H1 (cell line): ENCODE results near the gene ERMARD. TPM values are rescaled to one million over a fixed set of nuclear protein-coding genes. Genes with fewer than 3 reads are reported as not detected.
A peak's percentile ranks its signal among the peaks of the same experiment; 100 is the strongest.

ENCODE experiments used
- CTCF ChIA-PET: fragments of 300-600 bp; sonication (Branson Sonifier 250); formaldehyde crosslinking; loops from one replicate; lab custom pipeline; 2021; ENCODE audit not compliant: partially characterized antibody; lab: Charles Lee
- POLR2A ChIA-PET: fragments of 300-600 bp; sonication (Branson Sonifier 250); formaldehyde crosslinking; loops from one replicate; lab custom pipeline; 2021; ENCODE audit warnings: inconsistent platforms; ENCODE audit not compliant: partially characterized antibody; lab: Charles Lee
- DNase-seq, 2 experiments: peaks; one replicate each; pipeline versions ENCODE4 v3.0.0 to v3.0.0-alpha.2; 2010 to 2022; ENCODE audit warnings: low spot score in 2 of 2, low read depth in 1 of 2, mixed read lengths in 1 of 2
- FAIRE-seq: peaks from 2 replicates; lab custom pipeline; 2011; peaks lifted over from hg19 to GRCh38; lab: Jason Lieb, UNC
- H2AFZ ChIP-seq: 2 replicates; pipeline ENCODE4 v1.8.1; 2012; ENCODE audit warnings: low read length, inconsistent platforms
- H2AK5ac ChIP-seq: 2 replicates; pipeline ENCODE4 v1.6.1; 2013; ENCODE audit warnings: low read depth, low read length
- H2BK120ac ChIP-seq: replicated peaks from 2 replicates; pipeline ENCODE3; 2013; ENCODE audit warnings: low read depth, low read length, inconsistent platforms
- H2BK12ac ChIP-seq: 2 replicates; pipeline ENCODE4 v1.6.1; 2013; ENCODE audit warnings: low read depth, low read length
- H2BK15ac ChIP-seq: 2 replicates; pipeline ENCODE4 v1.6.1; 2013; ENCODE audit warnings: low read length
- H2BK20ac ChIP-seq: 2 replicates; pipeline ENCODE4 v1.6.1; 2013; ENCODE audit warnings: low read length
- H2BK5ac ChIP-seq: 2 replicates; pipeline ENCODE4 v1.6.1; 2013; ENCODE audit warnings: low read depth, low read length
- H3K14ac ChIP-seq: 2 replicates; pipeline ENCODE4 v1.6.1; 2013; ENCODE audit warnings: inconsistent platforms; ENCODE audit not compliant: insufficient read length
- H3K18ac ChIP-seq: 2 replicates; pipeline ENCODE4 v1.6.1; 2013; ENCODE audit warnings: low read length; ENCODE audit errors: extremely low read depth
- H3K23ac ChIP-seq: 2 replicates; pipeline ENCODE4 v1.6.1; 2013; ENCODE audit warnings: inconsistent platforms; ENCODE audit not compliant: insufficient read length
- H3K23me2 ChIP-seq: 2 replicates; pipeline ENCODE4 v1.6.1; 2013; ENCODE audit warnings: low read depth, low read length
- H3K27ac ChIP-seq: 2 replicates; pipeline ENCODE4 v1.6.1; 2011; ENCODE audit warnings: low read depth, low read length, inconsistent platforms
- H3K27me3 ChIP-seq, 4 experiments: replicated peaks in 1 of 4; 1 replicate in 1 of 4; 2 replicates in 3 of 4; pipeline versions ENCODE4 v1.6.1 to v1.8.1; 2011 to 2013; ENCODE audit warnings: low read length in 3 of 4, mild to moderate bottlenecking in 3 of 4, inconsistent platforms in 2 of 4, mixed read lengths in 2 of 4, moderate library complexity in 1 of 4; ENCODE audit not compliant: control insufficient read depth in 3 of 4, insufficient read depth in 3 of 4; ENCODE audit errors: extremely low read depth in 1 of 4
- H3K36me3 ChIP-seq, 4 experiments: 2 replicates each; pipeline versions ENCODE4 v1.6.1 to v1.8.1; 2011 to 2013; ENCODE audit warnings: mild to moderate bottlenecking in 4 of 4, low read length in 3 of 4, moderate library complexity in 2 of 4, control low read depth in 1 of 4, inconsistent platforms in 1 of 4; ENCODE audit not compliant: insufficient read depth in 4 of 4, control insufficient read depth in 2 of 4
- H3K4ac ChIP-seq: replicated peaks from 2 replicates; pipeline ENCODE3; 2013; ENCODE audit warnings: low read length, low read depth, mixed read lengths, inconsistent platforms; ENCODE audit not compliant: insufficient read length
- H3K4me1 ChIP-seq, 4 experiments: replicated peaks in 1 of 4; 1 replicate in 1 of 4; 2 replicates in 3 of 4; pipeline versions ENCODE4 v1.6.1 to v1.8.1; 2011 to 2013; ENCODE audit warnings: low read length in 3 of 4, inconsistent platforms in 2 of 4, mixed read lengths in 1 of 4; ENCODE audit not compliant: insufficient read depth in 4 of 4, control insufficient read depth in 3 of 4
- H3K4me2 ChIP-seq, 2 experiments: 2 replicates each; pipeline versions ENCODE4 v1.6.1 to v1.8.1; 2011 to 2013; ENCODE audit warnings: low read depth in 2 of 2, low read length in 2 of 2, control low read depth in 1 of 2, inconsistent platforms in 1 of 2, mild to moderate bottlenecking in 1 of 2; ENCODE audit not compliant: insufficient read depth in 1 of 2
- H3K4me3 ChIP-seq, 4 experiments: fragments of 200-600, 300-600 bp in 1 of 4; sonication (generic), shearing (Covaris generic), sonication (Bioruptor Twin) in 1 of 4; 2 replicates each; pipeline versions ENCODE4 v1.5.1 to v1.8.1; 2011 to 2016; ENCODE audit warnings: low read length in 4 of 4, low read depth in 3 of 4, control low read depth in 2 of 4, inconsistent platforms in 2 of 4, mild to moderate bottlenecking in 2 of 4, mixed read lengths in 1 of 4, moderate library complexity in 1 of 4; ENCODE audit not compliant: insufficient read depth in 2 of 4; ENCODE audit errors: extremely low read depth in 1 of 4
- H3K56ac ChIP-seq: replicated peaks from 2 replicates; pipeline ENCODE3; 2013; ENCODE audit warnings: low read depth, mild to moderate bottlenecking, mixed read lengths, low read length, inconsistent platforms; ENCODE audit not compliant: insufficient read length
- H3K79me1 ChIP-seq: 2 replicates; pipeline ENCODE4 v1.6.1; 2013; ENCODE audit warnings: low read depth, low read length, control low read depth
- H3K79me2 ChIP-seq, 2 experiments: 2 replicates each; pipeline versions ENCODE4 v1.6.1 to v1.8.1; 2012 to 2013; ENCODE audit warnings: low read length in 2 of 2, mild to moderate bottlenecking in 2 of 2, inconsistent platforms in 1 of 2; ENCODE audit not compliant: insufficient read depth in 2 of 2, control insufficient read depth in 1 of 2
- H3K9ac ChIP-seq, 4 experiments: replicated peaks in 1 of 4; 1 replicate in 1 of 4; 2 replicates in 3 of 4; pipeline versions ENCODE4 v1.6.1 to v1.8.1; 2011 to 2013; ENCODE audit warnings: low read depth in 3 of 4, low read length in 3 of 4, control low read depth in 2 of 4, mild to moderate bottlenecking in 2 of 4, moderate library complexity in 2 of 4, inconsistent platforms in 1 of 4; ENCODE audit errors: extremely low read depth in 1 of 4
- H3K9me3 ChIP-seq, 2 experiments: 2 replicates each; pipeline versions ENCODE4 v1.6.1 to v1.8.1; 2012 to 2013; ENCODE audit warnings: mild to moderate bottlenecking in 2 of 2, moderate library complexity in 2 of 2, control low read depth in 1 of 2, inconsistent platforms in 1 of 2, low read depth in 1 of 2, low read length in 1 of 2, mixed read lengths in 1 of 2; ENCODE audit not compliant: insufficient read depth in 2 of 2
- H4K20me1 ChIP-seq, 2 experiments: replicated peaks in 1 of 2; 2 replicates each; pipeline versions ENCODE3 to v1.8.1; 2011 to 2013; ENCODE audit warnings: inconsistent platforms in 2 of 2, low read length in 2 of 2, mild to moderate bottlenecking in 1 of 2; ENCODE audit not compliant: insufficient read depth in 2 of 2, control insufficient read depth in 1 of 2
- H4K5ac ChIP-seq: 2 replicates; pipeline ENCODE4 v1.6.1; 2013; ENCODE audit warnings: low read length, low read depth, mixed read lengths, inconsistent platforms; ENCODE audit not compliant: insufficient read length
- H4K8ac ChIP-seq: 2 replicates; pipeline ENCODE4 v1.8.0; 2013; ENCODE audit warnings: mild to moderate bottlenecking, moderate library complexity, low read length, inconsistent platforms; ENCODE audit not compliant: insufficient read depth; ENCODE audit errors: extremely low read depth
- H4K91ac ChIP-seq: replicated peaks from 2 replicates; pipeline ENCODE3; 2013; ENCODE audit warnings: low read length, mixed read lengths, inconsistent platforms; ENCODE audit not compliant: insufficient read length
- CBX8 ChIP-seq: fragments of 300-800, 300-1000 bp; sonication (generic); IDR thresholded peaks from 2 replicates; pipeline ENCODE4 v1.7.1; 2016; ENCODE audit warnings: low read depth, low read length, borderline replicate concordance
- EGR1 ChIP-seq: IDR thresholded peaks from 2 replicates; pipeline ENCODE4 v1.6.1; 2011; ENCODE audit warnings: low read depth, low read length, borderline replicate concordance
- GABPA ChIP-seq: IDR thresholded peaks from 2 replicates; pipeline ENCODE4 v1.6.1; 2011; ENCODE audit warnings: mild to moderate bottlenecking, low read length, moderate library complexity, borderline replicate concordance; ENCODE audit not compliant: insufficient read depth
- KDM5A ChIP-seq: fragments of 200-600 bp; IDR thresholded peaks from 2 replicates; pipeline ENCODE4 v1.7.1; 2012; ENCODE audit warnings: mild to moderate bottlenecking, low read length, inconsistent platforms, mixed read lengths
- NANOG ChIP-seq: IDR thresholded peaks from 2 replicates; pipeline ENCODE4 v1.6.1; 2011; ENCODE audit warnings: low read length, low read depth, mild to moderate bottlenecking, inconsistent platforms; ENCODE audit not compliant: insufficient read depth, poor library complexity, severe bottlenecking
- POLR2A ChIP-seq, 2 experiments: IDR thresholded peaks; 1 replicate in 1 of 2; 2 replicates in 1 of 2; pipeline ENCODE4 v1.6.1; 2011; ENCODE audit warnings: low read depth in 2 of 2, low read length in 2 of 2, mild to moderate bottlenecking in 2 of 2; ENCODE audit errors: control extremely low read depth in 1 of 2
- RAD21 ChIP-seq, 2 experiments: IDR thresholded peaks in 1 of 2; conservative IDR thresholded peaks in 1 of 2; 2 replicates each; pipeline ENCODE4 v1.6.1; 2011; ENCODE audit warnings: low read depth in 2 of 2, low read length in 2 of 2, improper control_type of control experiment in 1 of 2, inconsistent platforms in 1 of 2, mild to moderate bottlenecking in 1 of 2, moderate library complexity in 1 of 2
- SIN3A ChIP-seq, 2 experiments: IDR thresholded peaks in 1 of 2; conservative IDR thresholded peaks in 1 of 2; 2 replicates each; pipeline ENCODE4 v1.6.1; 2011 to 2012; ENCODE audit warnings: low read length in 2 of 2, improper control_type of control experiment in 1 of 2, low read depth in 1 of 2, mild to moderate bottlenecking in 1 of 2
- SIRT6 ChIP-seq: IDR thresholded peaks from one replicate; pipeline ENCODE4 v1.7.1; 2012; ENCODE audit warnings: low read length, inconsistent platforms
- SP1 ChIP-seq: IDR thresholded peaks from 2 replicates; pipeline ENCODE4 v1.6.1; 2011; ENCODE audit warnings: low read depth, low read length
- SP4 ChIP-seq: IDR thresholded peaks from 2 replicates; pipeline ENCODE4 v1.6.1; 2012; ENCODE audit warnings: low read length, inconsistent platforms
- WGBS, 2 experiments: shearing (Covaris generic) in 1 of 2; methylation state at CpG; one replicate each; pipeline versions ENCODE4 v1.1.6 to v1.1.7; 2013 to 2015; ENCODE audit warnings: low lambda C conversion rate in 2 of 2, mixed read lengths in 2 of 2, inconsistent platforms in 1 of 2, low coverage in 1 of 2, missing lambda C conversion rate in 1 of 2; ENCODE audit not compliant: insufficient replicate concordance in 2 of 2, insufficient coverage in 1 of 2, insufficient read length in 1 of 2; ENCODE audit errors: extremely low coverage in 1 of 2, missing lambda C conversion rate in 1 of 2; 5-methylcytosine and 5-hydroxymethylcytosine counted together
- polyA plus RNA-seq, 7 experiments: library from polyadenylated mRNA; depleted of rRNA in 3 of 7; stranded (reverse) in 5 of 7; unstranded in 2 of 7; fragments of >200 nt in 5 of 7; fragments of 200-250 nt in 2 of 7; gene quantifications; 1 replicate in 5 of 7; 2 replicates in 1 of 7; 4 replicates in 1 of 7; pipeline versions ENCODE4 v1.2.1 to v1.2.3, GENCODE V29; 2011 to 2013; ENCODE audit warnings: missing spikeins in 2 of 7, mixed read lengths in 2 of 7
- total RNA-seq: library from RNA; stranded (reverse); fragmentation: NEBNext Ultra II Directional; extraction: Animal tissue kit (Norgen Biotek cat#: 25700); gene quantifications from 2 replicates; pipeline ENCODE4 v1.2.1, GENCODE V29; 2021

The ERMARD gene
- total and polyA plus RNA-seq, 2 of the 8 experiments (the other 6 are each of a cell fraction or from before 2014, with no cell fraction given) = 12.2 to 25.6 TPM

DNA sequence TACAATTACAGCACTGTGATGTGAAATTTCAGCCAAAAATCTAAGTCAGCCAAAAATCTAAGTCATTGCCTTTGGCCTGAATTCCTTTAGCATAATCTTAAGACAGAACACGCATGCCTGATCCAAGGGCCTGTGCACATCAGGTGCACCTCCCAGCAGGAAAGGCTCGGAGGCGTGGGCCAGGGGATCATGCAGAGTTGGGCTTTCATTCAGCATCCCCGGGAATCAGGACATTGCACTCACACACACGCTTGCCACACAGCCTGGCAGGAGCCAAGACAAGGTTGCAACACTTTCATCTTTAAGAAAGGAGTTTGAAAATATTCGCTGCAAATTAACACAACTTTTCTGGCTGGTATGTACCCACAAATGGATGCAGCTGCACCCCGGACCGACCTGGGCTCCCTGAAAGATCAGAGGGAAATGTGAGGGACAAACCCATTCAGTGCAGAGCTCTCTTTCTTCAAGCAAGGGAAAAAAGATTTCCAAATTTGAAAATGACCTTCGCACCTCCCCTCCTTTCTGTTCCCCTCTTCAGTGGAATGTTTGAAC lies 48.8 kb downstream of the ERMARD start:
- CTCF ChIA-PET = interaction anchor here (1.0 to 5.6 kb wide), 4 partner anchors 10 to 1488 kb away, joined by 3 to 39 read pairs (median 6); no protein-coding TSS in a partner anchor
- H3K4me2 ChIP-seq = no peak overlapping the region
- POLR2A ChIA-PET = interaction anchor here (1.1 kb wide), 1 partner anchor 98 kb away, joined by 3 read pairs; the partner anchor contains the start of genes C6orf120 and WDR27

More for the DNA sequence above, 48.8 kb downstream of the ERMARD start:
- peaks cover 0 to 10% (median 2%) of the 10 kb centered on the region in 4 experiments; a peak in 4 of 7 replicates for H3K4me1 ChIP-seq
- no peaks in the 10 kb centered on the region for H3K79me2 ChIP-seq
- H2BK120ac ChIP-seq = no peak overlapping the region
- FAIRE-seq (no peak), DNase-seq (peak in 1 of 2 experiments; percentile 37)
- H2AFZ ChIP-seq = no peak overlapping the region
- H4K5ac ChIP-seq = no peak overlapping the region
- H3K27ac ChIP-seq = no peak overlapping the region
- no peak overlapping the region for H3K4me3 ChIP-seq
- TF ChIP-seq SP4 (no peak), RAD21 (IDR thresholded peaks at IDR 0.05 in 1 of 2, conservative IDR thresholded peaks at IDR 0.05 in 1 of 2; ENCODE audit: low read depth in 2 of 2, low read length in 2 of 2) (no peak), SIRT6 (no peak), EGR1 (no peak), CBX8 (no peak), NANOG (no peak), SIN3A (conservative IDR thresholded peaks at IDR 0.05 in 1 of 2, IDR thresholded peaks at IDR 0.05 in 1 of 2; ENCODE audit: low read depth in 1 of 2, low read length in 2 of 2) (no peak), KDM5A (no peak), SP1 (no peak), GABPA (no peak), POLR2A (IDR thresholded peaks at IDR 0.05; ENCODE audit: control extremely low read depth in 1 of 2, low read depth in 2 of 2, low read length in 2 of 2) (no peak)
- H3K23me2 ChIP-seq = no peaks in the 10 kb centered on the region
- no peak overlapping the region for H2AK5ac ChIP-seq
- no peaks in the 10 kb centered on the region for H3K36me3 ChIP-seq
- no peak overlapping the region for H3K56ac ChIP-seq
- H3K9me3 ChIP-seq = no peaks in the 10 kb centered on the region
- no peaks in the 10 kb centered on the region for H4K20me1 ChIP-seq
- H2BK20ac ChIP-seq = no peak overlapping the region
- H3K18ac ChIP-seq = peak overlapping the region; percentile 2; the same call in 1 of the 2 replicates
- H3K23ac ChIP-seq = no peak overlapping the region
- H2BK12ac ChIP-seq = no peak overlapping the region
- peaks cover 0 to 2% (median 0%) of the 10 kb centered on the region in 4 experiments; a peak in 2 of 7 replicates for H3K27me3 ChIP-seq
- 84% methylated on average over 9 of the region's 9 CpGs; no CpG with 5 or more reads in 1 of the 2 experiments for WGBS, 2 experiments
- no peak overlapping the region for H2BK15ac ChIP-seq
- H3K4ac ChIP-seq = no peak overlapping the region
- no peak overlapping the region for H4K91ac ChIP-seq
- H3K79me1 ChIP-seq = no peaks in the 10 kb centered on the region
- no peak overlapping the region for H3K9ac ChIP-seq
- H3K14ac ChIP-seq = no peak overlapping the region
- no peak overlapping the region for H2BK5ac ChIP-seq
- H4K8ac ChIP-seq = no peak overlapping the region
